Measurements from ENCODE around the gene ANKFN1.

Gene ANKFN1

DNA sequence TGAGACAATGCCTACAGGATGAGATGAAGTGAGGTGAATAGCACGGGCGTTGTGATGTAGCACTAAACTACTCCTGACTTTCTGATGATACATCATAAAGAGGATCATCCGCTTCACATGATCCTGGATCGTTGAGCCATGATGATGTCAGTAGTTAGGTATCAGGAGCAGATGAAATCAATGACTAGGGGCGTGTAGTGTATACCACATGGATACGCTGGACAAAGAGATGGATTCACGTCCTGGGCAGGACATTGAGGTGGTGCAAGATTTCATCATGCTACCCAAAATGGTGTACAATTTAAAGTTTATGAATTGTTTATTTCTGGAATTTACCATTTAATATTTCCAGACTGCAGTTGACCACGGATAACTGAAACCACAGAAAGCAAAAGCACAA, 156.6 kb downstream of the ANKFN1 start:
- Histone ChIP-seq H3K27ac (no peak overlapping the region), H3K36me3 (replicated peaks) (no peaks in the 10 kb centered on the region), H3K27me3 (replicated peaks) (no peaks in the 10 kb centered on the region), H3K4me3 (ENCODE audit: low read depth, low read length) (no peak overlapping the region)
- DNase-seq: no peak
- TF ChIP-seq, protein P1, sequence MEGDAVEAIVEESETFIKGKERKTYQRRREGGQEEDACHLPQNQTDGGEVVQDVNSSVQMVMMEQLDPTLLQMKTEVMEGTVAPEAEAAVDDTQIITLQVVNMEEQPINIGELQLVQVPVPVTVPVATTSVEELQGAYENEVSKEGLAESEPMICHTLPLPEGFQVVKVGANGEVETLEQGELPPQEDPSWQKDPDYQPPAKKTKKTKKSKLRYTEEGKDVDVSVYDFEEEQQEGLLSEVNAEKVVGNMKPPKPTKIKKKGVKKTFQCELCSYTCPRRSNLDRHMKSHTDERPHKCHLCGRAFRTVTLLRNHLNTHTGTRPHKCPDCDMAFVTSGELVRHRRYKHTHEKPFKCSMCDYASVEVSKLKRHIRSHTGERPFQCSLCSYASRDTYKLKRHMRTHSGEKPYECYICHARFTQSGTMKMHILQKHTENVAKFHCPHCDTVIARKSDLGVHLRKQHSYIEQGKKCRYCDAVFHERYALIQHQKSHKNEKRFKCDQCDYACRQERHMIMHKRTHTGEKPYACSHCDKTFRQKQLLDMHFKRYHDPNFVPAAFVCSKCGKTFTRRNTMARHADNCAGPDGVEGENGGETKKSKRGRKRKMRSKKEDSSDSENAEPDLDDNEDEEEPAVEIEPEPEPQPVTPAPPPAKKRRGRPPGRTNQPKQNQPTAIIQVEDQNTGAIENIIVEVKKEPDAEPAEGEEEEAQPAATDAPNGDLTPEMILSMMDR (IDR thresholded peaks at IDR 0.05; ENCODE audit: low read depth, low read length, missing control alignments): no peak
- in situ Hi-C loops (cut with HindIII; ENCODE audit: low pct_ligation_motif_present, low sequenced_read_pairs): no loop called here

GRCh38 chr17:56310782-56311181, 157.5 kb downstream of the ANKFN1 start:
- in situ Hi-C loops (cut with HindIII; ENCODE audit: low pct_ligation_motif_present, low sequenced_read_pairs): no loop called here
- no peaks in the 10 kb centered on the region for H3K36me3 ChIP-seq (replicated peaks)
- no peaks in the 10 kb centered on the region for H3K27me3 ChIP-seq (replicated peaks)
- H3K27ac ChIP-seq: no peak overlapping the region
- no peak for DNase-seq
- H3K4me3 ChIP-seq (ENCODE audit: low read depth, low read length): no peak overlapping the region
- TF ChIP-seq, protein P1 (IDR thresholded peaks at IDR 0.05; ENCODE audit: low read depth, low read length, missing control alignments): no peak

GRCh38 chr17:56313201-56313600, 159.9 kb downstream of the ANKFN1 start:
- H3K4me3 ChIP-seq (ENCODE audit: low read depth, low read length): no peak overlapping the region
- TF ChIP-seq, protein P1 (IDR thresholded peaks at IDR 0.05; ENCODE audit: low read depth, low read length, missing control alignments): no peak
- in situ Hi-C loops (cut with HindIII; ENCODE audit: low pct_ligation_motif_present, low sequenced_read_pairs): no loop called here
- no peak overlapping the region for H3K27ac ChIP-seq
- no peaks in the 10 kb centered on the region for H3K27me3 ChIP-seq (replicated peaks)
- no peak for DNase-seq
- H3K36me3 ChIP-seq (replicated peaks): no peaks in the 10 kb centered on the region

DNA sequence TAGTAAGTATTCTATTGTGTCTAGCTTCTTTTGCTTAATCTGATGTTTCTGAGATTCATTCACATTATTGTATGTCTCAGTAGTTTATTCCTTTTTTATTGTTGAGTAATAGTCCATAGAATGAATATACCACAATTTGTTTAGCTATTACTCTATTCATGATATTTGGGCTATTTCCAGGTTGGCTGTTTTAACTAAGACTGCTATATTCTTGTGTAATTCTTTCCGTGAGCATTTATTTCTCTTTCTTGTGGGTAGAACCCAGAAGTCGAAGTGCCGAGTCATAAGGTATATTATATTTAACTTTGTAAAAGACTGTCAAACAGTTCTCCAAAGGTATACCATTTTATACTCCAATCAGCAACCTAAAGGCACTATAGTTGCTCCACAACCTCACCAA, 160.8 kb downstream of the ANKFN1 start:
- no peaks in the 10 kb centered on the region for H3K36me3 ChIP-seq (replicated peaks)
- no peaks in the 10 kb centered on the region for H3K27me3 ChIP-seq (replicated peaks)
- H3K4me3 ChIP-seq (ENCODE audit: low read depth, low read length): no peak overlapping the region
- no peak for DNase-seq
- TF ChIP-seq, protein P1 (IDR thresholded peaks at IDR 0.05; ENCODE audit: low read depth, low read length, missing control alignments): no peak
- H3K27ac ChIP-seq: no peak overlapping the region
- in situ Hi-C loops (cut with HindIII; ENCODE audit: low pct_ligation_motif_present, low sequenced_read_pairs): no loop called here

DNA sequence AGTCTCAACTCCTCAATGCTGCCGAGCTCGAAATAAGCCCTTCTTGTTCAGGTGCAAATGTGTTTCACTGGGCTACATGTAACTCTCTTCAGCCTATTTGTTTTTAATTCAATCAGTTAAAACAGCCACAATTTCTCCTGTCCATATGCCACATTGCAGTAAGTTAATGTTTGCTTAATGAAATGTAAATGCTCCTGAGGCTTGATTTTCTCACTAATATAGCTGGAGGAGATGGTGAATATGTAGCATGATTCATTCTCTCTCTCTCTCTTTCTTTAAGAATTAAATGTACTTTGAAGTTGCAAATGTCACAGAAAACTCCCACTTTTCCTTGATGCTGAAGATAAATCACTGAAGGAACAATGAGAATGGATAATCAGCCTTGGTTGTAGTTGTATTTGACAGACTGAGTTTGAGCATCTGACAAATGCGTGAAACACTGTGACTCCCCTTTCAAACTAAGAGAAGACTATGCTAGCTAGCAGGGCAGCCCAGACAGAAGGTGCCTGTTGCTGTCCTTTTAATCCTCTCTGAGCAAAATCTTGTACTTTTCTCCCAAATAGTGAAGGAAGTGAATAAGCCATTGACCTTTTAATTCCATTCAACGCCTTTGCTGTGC, 161.8 kb downstream of the ANKFN1 start:
- Histone ChIP-seq H3K4me3 (ENCODE audit: low read depth, low read length) (no peak overlapping the region), H3K36me3 (replicated peaks) (no peaks in the 10 kb centered on the region), H3K27me3 (replicated peaks) (no peaks in the 10 kb centered on the region), H3K27ac (no peak overlapping the region)
- in situ Hi-C loops (cut with HindIII; ENCODE audit: low pct_ligation_motif_present, low sequenced_read_pairs): no loop called here
- TF ChIP-seq, protein P1 (IDR thresholded peaks at IDR 0.05; ENCODE audit: low read depth, low read length, missing control alignments): no peak
- DNase-seq: no peak

- no peak for DNase-seq
- Histone ChIP-seq H3K27me3 (replicated peaks) (no peaks in the 10 kb centered on the region), H3K36me3 (replicated peaks) (no peaks in the 10 kb centered on the region), H3K27ac (no peak overlapping the region), H3K4me3 (ENCODE audit: low read depth, low read length) (no peak overlapping the region)
- in situ Hi-C loops (cut with HindIII; ENCODE audit: low pct_ligation_motif_present, low sequenced_read_pairs): no loop called here
- TF ChIP-seq, protein P1 (IDR thresholded peaks at IDR 0.05; ENCODE audit: low read depth, low read length, missing control alignments): no peak
These were observed 163.3 kb downstream of the ANKFN1 start for GRCh38 chr17:56316604-56317003.
